Endothelial cell (in vitro differentiated cells): Measurements from ENCODE around the gene WWC1. TPM values are rescaled to one million over a fixed set of nuclear protein-coding genes. Genes with fewer than 3 reads are reported as not detected.

ENCODE experiments used
- DNase-seq: peaks from one replicate; pipeline ENCODE4 v3.0.0; 2021; ENCODE audit warnings: low spot score
- H3K27ac Mint-ChIP-seq: one replicate; pipeline ENCODE4 v1.8.0; 2021; ENCODE audit warnings: mixed read lengths, inconsistent platforms; ENCODE audit not compliant: unreplicated experiment
- H3K27me3 Mint-ChIP-seq: one replicate; pipeline ENCODE4 v1.8.0; 2021; ENCODE audit warnings: mild to moderate bottlenecking, moderate library complexity, mixed read lengths, inconsistent platforms; ENCODE audit not compliant: unreplicated experiment
- H3K36me3 Mint-ChIP-seq: one replicate; pipeline ENCODE4 v1.8.0; 2021; ENCODE audit warnings: mild to moderate bottlenecking, low read depth, mixed read lengths, inconsistent platforms; ENCODE audit not compliant: unreplicated experiment
- H3K4me1 Mint-ChIP-seq: one replicate; pipeline ENCODE4 v1.8.0; 2021; ENCODE audit warnings: mild to moderate bottlenecking, mixed read lengths, inconsistent platforms; ENCODE audit not compliant: unreplicated experiment
- H3K4me3 Mint-ChIP-seq: one replicate; pipeline ENCODE4 v1.8.0; 2021; ENCODE audit warnings: mild to moderate bottlenecking, mixed read lengths, inconsistent platforms; ENCODE audit not compliant: unreplicated experiment
- H3K9me3 Mint-ChIP-seq: one replicate; pipeline ENCODE4 v1.8.0; 2021; ENCODE audit warnings: mixed read lengths, inconsistent platforms; ENCODE audit not compliant: unreplicated experiment
- total RNA-seq: library from RNA; stranded (reverse); fragmentation: NEBNext Ultra II Directional; extraction: Animal tissue kit (Norgen Biotek cat#: 25700); gene quantifications from one replicate; pipeline ENCODE4 v1.2.1, GENCODE V29; 2021; ENCODE audit not compliant: unreplicated experiment
- TF ChIP-seq, protein P1 (sequence below): fragments of 200-600 bp; sonication (generic); IDR thresholded peaks from one replicate; pipeline ENCODE4 v1.5.0; 2021; ENCODE audit warnings: antibody characterized with exemption; ENCODE audit not compliant: unreplicated experiment

WWC1 gene
- total RNA-seq, 1 donor from 2014 or later, result 1.1 TPM

DNA sequence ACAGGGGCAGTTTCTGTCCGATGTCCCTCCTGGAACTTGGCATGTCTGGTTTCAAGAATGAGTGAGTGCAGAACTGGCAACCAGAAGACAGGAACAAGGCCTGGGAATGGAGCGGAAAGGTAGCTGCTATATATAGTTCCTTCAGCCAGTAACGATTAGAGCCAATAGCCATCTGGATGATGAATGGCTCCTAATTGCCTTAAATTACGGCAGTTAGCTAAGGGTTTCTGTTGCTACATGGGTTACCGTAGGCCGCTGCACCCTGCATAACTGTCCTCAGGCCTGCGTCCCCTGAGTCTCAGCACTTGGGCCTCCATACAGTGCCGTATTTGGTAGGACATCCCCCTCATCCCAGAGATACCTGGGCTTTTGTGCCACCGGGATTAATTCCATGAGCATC lies 29.4 kb downstream of the WWC1 start:
- Mint-ChIP-seq H3K36me3 (no peaks in the 10 kb centered on the region), H3K4me1 (peaks cover 4% of the 10 kb centered on the region), H3K27ac (no peak overlapping the region), H3K27me3 (no peaks in the 10 kb centered on the region), H3K4me3 (no peak overlapping the region), H3K9me3 (no peaks in the 10 kb centered on the region)
- DNase-seq, result no peak
- TF ChIP-seq, protein P1, sequence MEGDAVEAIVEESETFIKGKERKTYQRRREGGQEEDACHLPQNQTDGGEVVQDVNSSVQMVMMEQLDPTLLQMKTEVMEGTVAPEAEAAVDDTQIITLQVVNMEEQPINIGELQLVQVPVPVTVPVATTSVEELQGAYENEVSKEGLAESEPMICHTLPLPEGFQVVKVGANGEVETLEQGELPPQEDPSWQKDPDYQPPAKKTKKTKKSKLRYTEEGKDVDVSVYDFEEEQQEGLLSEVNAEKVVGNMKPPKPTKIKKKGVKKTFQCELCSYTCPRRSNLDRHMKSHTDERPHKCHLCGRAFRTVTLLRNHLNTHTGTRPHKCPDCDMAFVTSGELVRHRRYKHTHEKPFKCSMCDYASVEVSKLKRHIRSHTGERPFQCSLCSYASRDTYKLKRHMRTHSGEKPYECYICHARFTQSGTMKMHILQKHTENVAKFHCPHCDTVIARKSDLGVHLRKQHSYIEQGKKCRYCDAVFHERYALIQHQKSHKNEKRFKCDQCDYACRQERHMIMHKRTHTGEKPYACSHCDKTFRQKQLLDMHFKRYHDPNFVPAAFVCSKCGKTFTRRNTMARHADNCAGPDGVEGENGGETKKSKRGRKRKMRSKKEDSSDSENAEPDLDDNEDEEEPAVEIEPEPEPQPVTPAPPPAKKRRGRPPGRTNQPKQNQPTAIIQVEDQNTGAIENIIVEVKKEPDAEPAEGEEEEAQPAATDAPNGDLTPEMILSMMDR, result no peak

DNA sequence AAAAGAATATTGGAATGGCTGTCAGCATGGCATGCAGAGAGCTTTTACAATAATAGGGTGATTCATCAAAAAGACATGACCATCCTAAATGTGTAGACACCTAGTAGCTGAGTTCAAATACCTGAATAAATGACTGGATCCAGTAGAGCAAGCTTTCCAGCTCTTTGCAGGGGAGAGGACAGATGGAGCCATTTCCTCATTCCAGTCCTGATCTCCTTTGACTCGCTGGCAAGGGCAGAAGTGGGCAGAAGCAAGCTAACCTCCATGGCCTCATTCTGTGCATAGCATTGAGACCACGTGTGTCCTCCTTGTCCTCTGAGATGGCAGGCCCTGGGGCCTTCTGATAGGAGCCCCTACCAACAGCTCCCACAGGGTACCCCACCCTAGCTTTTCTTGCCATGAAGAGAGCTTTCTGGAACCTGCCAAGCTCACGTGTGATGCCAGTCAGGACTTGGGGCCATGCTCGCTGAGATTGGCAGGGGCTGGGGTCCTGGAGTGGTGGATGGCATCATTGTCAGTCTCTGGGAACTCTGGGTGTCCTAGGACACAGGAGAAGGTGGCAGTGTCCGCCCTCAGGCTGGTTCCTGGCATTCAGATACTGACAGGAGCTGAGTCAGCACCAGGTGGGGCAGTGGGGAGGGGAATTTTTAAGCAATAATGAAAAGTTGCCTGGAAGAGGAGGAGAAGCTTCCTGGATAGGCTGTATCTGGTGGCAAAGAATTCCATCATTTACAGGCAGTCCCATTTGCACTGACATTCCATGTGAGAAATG lies 33.6 kb downstream of the WWC1 start:
- no peak overlapping the region for H3K4me3 Mint-ChIP-seq
- no peak for DNase-seq
- H3K9me3 Mint-ChIP-seq, result no peaks in the 10 kb centered on the region
- H3K27me3 Mint-ChIP-seq, result no peaks in the 10 kb centered on the region
- TF ChIP-seq, protein P1, result no peak
- no peak overlapping the region for H3K27ac Mint-ChIP-seq
- no peaks in the 10 kb centered on the region for H3K36me3 Mint-ChIP-seq
- peaks cover 9% of the 10 kb centered on the region for H3K4me1 Mint-ChIP-seq

DNA sequence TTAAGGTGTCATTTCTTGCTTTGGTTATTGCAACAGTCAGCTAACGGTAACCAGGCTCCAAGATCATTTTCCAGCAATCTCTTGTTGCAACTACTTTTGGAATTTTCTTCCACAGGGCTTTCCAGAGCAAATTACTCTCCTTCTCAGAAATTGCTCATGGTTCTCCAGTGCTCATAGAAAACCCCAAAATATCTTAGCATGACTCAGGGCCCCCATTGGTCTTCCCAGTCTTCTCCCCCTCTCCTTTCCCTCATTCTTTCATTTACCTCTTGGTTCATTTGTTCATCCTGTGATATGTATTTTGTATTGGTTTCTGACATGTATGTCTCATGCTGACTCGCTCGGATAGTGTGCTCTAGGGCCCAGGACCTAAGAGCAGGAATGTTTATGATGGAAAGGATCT lies 35.6 kb downstream of the WWC1 start:
- no peak for DNase-seq
- no peaks in the 10 kb centered on the region for H3K9me3 Mint-ChIP-seq
- H3K27ac Mint-ChIP-seq, result no peak overlapping the region
- H3K4me1 Mint-ChIP-seq, result peaks cover 13% of the 10 kb centered on the region
- TF ChIP-seq, protein P1, result no peak
- no peaks in the 10 kb centered on the region for H3K36me3 Mint-ChIP-seq
- peaks cover 3% of the 10 kb centered on the region for H3K27me3 Mint-ChIP-seq
- no peak overlapping the region for H3K4me3 Mint-ChIP-seq

DNA sequence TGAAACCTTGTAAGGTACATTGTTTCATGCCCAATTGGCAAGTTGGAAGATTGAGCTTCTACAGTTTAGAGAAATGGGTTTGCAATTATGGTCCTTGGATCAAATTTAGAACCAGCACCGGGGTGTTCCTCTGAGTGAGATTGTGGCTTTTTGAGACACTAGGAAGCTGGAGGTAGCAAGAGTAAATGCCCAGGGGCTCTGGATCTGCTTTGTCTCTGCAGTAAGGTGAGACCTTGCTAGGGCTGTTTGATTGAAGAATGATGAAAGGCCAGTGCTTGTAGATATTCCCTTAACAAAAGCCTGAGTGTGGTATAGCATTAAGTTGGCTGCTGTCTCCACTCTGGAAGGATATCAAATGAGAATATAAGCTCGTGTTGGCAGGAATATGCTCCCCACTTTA lies 36.0 kb downstream of the WWC1 start:
- TF ChIP-seq, protein P1, result no peak
- Mint-ChIP-seq H3K27me3 (peaks cover 3% of the 10 kb centered on the region), H3K9me3 (no peaks in the 10 kb centered on the region), H3K36me3 (no peaks in the 10 kb centered on the region), H3K4me1 (peaks cover 13% of the 10 kb centered on the region), H3K27ac (no peak overlapping the region), H3K4me3 (no peak overlapping the region)
- no peak for DNase-seq

DNA sequence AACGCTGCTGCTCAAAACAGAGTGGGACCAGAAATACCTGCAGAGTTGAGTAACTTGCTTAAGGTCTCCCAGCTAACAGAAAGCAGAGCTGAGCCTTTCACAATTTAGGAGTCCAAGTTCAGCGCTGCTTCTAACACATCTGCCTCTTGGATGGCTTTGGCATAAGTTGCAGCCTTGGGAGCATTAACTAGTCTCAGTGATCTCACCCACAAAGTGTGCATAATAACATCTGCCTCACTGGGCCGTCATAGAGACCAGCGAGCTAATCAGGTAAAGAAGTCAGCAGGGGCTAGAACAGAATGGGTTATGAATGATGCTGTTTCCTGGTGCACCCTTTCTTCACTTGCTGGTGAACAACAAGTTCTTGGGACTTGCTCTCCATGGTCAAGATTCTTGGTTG lies 36.5 kb downstream of the WWC1 start:
- TF ChIP-seq, protein P1, result no peak
- Mint-ChIP-seq H3K36me3 (no peaks in the 10 kb centered on the region), H3K27me3 (peaks cover 4% of the 10 kb centered on the region), H3K4me1 (peaks cover 13% of the 10 kb centered on the region), H3K4me3 (no peak overlapping the region), H3K27ac (no peak overlapping the region), H3K9me3 (no peaks in the 10 kb centered on the region)
- DNase-seq, result no peak
